C4-2B (cell line): ENCODE measurements around the gene MYCBP2.

Experiments
- H3K27ac ChIP-seq: fragments of 450-650 bp; 2 replicates; pipeline ENCODE4 v1.5.1; 2017
- ZFX ChIP-seq: fragments of 450-650 bp; IDR thresholded peaks from 2 replicates; pipeline ENCODE4 v1.6.1; 2017
- TF ChIP-seq, protein P1 (sequence below): fragments of 450-650 bp; conservative IDR thresholded peaks from 2 replicates; pipeline ENCODE4 v1.5.1; 2017; ENCODE audit warnings: mild to moderate bottlenecking

Gene MYCBP2

DNA sequence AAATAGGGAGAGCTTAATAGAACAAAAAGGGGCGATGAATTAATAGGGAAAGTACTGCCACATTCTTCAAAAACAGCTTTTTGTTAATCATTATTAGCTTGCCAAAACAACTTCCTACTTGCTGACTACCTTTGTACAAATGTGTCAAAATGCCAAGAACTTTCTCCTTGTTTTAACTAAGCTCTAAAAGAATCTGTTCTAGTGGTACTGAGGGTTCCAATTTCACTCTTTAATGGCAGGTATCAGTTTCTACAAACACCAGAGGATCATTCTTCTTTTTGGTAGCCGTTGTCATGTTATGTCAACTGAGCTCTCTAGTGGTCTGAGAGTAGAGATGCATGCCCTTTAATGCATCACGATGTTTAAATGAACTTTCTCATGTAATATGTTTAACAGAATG is 270.5 kb downstream of the MYCBP2 start:
- TF ChIP-seq, protein P1, sequence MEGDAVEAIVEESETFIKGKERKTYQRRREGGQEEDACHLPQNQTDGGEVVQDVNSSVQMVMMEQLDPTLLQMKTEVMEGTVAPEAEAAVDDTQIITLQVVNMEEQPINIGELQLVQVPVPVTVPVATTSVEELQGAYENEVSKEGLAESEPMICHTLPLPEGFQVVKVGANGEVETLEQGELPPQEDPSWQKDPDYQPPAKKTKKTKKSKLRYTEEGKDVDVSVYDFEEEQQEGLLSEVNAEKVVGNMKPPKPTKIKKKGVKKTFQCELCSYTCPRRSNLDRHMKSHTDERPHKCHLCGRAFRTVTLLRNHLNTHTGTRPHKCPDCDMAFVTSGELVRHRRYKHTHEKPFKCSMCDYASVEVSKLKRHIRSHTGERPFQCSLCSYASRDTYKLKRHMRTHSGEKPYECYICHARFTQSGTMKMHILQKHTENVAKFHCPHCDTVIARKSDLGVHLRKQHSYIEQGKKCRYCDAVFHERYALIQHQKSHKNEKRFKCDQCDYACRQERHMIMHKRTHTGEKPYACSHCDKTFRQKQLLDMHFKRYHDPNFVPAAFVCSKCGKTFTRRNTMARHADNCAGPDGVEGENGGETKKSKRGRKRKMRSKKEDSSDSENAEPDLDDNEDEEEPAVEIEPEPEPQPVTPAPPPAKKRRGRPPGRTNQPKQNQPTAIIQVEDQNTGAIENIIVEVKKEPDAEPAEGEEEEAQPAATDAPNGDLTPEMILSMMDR: peak; percentile 29
- TF ChIP-seq ZFX: no peak
- H3K27ac ChIP-seq: no peak overlapping the region

DNA sequence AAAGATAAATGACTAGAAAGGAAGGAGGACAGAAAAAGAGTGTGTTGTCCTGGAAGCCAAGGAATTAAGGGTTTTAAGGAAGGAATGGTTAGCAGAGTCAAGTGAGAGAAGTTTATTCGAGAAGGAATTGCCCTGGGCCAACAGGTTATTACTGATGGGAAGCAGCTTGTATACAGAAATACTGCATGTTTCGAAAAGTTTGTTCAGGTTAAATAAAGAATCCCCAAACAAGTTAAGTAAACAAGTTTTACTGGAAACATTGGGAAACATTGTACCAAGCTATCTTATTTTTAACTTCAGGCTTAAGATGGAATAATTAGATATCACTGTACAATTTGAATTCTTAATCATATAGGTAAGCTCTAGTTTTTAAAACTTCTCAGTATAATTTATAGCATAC is 271.7 kb downstream of the MYCBP2 start:
- TF ChIP-seq, protein P1: no peak
- TF ChIP-seq ZFX: no peak
- H3K27ac ChIP-seq: peak overlapping the region; percentile 100

DNA sequence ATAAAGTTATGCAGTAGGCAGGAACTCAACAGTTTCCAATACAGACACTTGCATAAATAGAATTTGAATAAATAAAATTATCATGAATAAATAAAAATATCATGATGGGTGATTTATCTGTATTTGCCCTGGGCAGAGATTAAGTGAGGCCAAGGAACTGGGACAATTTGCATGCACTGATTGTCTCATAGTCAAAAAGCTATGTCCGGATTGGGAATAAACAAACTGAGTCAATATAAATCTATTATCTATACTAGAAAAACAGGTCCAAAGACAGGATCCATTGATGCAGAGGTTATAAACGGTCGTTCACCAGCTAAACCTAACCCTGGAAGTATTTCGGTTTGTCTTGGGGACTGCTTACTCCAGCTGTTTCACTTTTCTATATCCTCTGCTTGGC is 273.7 kb downstream of the MYCBP2 start:
- TF ChIP-seq, protein P1: no peak
- TF ChIP-seq ZFX: no peak
- peak overlapping the region; percentile 56 for H3K27ac ChIP-seq

DNA sequence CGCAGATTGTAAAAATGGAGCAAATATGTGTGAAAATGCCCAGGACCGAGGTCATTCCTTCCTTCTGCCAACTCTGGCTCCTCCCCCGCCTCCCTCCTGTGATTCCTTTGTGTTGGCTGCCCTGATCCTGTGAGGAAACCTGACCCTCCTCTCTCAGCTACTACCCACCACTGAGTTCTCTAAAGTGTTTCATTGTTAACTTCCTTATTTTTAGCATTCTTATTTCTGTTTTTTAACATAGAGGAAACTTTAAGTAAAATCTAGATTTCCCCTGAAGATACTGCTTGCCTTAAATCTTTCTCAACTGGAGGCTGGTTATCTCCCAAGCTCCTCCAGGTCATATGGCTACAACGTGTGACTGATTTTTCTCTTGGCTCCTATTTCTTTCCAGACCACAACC is 278.2 kb downstream of the MYCBP2 start:
- TF ChIP-seq, protein P1: no peak
- TF ChIP-seq ZFX: no peak
- H3K27ac ChIP-seq: no peak overlapping the region

DNA sequence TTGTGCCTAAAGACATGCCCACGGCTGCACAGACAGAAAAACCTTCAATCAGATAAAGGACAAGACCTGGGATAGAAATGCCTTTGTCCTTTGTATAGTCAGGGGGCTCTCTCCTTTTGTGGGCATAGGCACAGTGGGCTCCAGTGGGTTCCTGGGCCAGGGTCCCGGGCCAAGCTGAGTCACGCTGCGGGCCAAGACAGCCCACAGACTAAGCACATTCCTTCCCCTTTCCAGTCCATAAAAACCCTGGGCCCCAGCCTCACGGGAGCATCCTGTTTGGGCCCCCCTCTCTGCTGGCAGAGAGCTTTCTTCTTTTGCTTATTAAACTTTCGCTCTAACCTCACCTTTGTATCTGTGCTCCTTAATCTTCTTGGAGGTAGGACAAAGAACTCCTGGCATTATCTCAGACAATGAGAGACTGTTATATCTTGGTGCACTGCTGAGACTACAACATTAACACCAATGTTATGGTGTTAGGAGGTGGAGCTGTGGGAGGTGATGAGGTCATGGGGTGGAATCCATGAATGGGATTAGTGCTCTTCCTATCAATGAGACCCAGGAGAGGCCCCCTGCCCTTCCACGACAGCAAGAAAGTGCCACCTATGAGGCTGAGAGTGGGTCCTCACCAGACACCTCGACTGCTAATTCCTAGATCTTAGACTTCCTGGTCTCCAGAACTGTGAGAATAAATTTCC is 279.1 kb downstream of the MYCBP2 start:
- TF ChIP-seq ZFX: no peak
- TF ChIP-seq, protein P1: no peak
- H3K27ac ChIP-seq: no peak overlapping the region

DNA sequence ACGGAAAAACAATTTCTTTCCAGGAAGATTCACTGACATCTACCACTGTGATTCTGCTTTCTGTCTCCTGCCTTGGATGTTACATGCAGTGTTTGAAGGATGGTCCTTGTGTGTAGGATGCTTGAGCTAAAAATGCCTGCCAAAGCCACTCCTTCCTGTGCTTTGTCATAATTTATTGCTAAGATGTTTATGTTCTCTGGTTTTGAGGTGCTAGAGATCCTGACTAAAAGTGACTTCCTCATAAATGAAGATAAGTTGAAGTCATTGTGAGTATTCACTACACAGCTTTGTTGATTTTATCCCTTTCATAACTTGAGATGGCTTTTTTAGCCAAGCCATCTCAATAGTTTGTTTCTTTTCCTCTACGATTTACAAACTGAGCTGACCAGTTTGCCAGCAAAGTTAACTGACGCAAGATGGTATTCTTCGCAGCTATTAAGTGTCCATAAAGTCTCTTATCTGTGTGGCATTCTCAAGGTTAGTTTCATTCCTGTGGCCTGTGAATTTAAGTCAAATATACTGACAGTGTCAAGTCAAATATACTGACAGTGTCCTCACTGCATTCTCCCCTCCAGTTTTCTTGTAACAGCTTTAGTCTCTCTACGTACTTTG is 284.2 kb downstream of the MYCBP2 start:
- no peak for TF ChIP-seq ZFX
- TF ChIP-seq, protein P1: no peak
- no peak overlapping the region for H3K27ac ChIP-seq

DNA sequence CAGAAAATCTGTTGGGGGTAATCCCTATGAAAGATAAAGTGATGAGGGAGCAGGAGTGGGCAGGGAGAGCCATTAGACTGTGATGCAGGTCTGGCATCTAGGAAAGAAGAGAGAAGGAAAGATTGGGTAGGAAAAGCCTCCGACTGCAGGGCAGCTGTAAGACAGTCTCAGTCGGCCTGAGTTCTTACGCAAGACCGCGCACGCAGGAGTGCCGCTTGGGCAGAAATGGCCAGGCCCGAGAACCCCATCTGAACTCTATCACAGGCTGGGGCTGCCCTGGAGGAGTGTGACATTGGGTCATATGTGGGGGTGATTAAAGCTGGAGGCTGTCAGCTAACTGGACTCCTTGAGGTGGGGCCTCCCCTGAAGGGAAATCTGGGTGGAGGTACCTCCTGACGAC is 286.1 kb downstream of the MYCBP2 start:
- H3K27ac ChIP-seq: no peak overlapping the region
- no peak for TF ChIP-seq ZFX
- TF ChIP-seq, protein P1: no peak
